Panc1 (cell line): ENCODE results near the gene KISS1R.

Experiments used
- CTCF ChIP-seq: fragments of 450-650 bp; IDR thresholded peaks from 2 replicates; pipeline ENCODE4 v1.5.1; 2017; ENCODE audit warnings: mild to moderate bottlenecking
- POLR2AphosphoS5 ChIP-seq: IDR thresholded peaks from 2 replicates; pipeline ENCODE4 v1.6.1; 2012; ENCODE audit warnings: mild to moderate bottlenecking, low read depth, low read length, moderate library complexity
- REST ChIP-seq, 2 experiments: IDR thresholded peaks; 2 replicates each; pipeline ENCODE4 v1.6.1; 2011 to 2012; ENCODE audit warnings: low read depth in 2 of 2, control low read depth in 1 of 2, low read length in 1 of 2, mild to moderate bottlenecking in 1 of 2, moderate library complexity in 1 of 2; ENCODE audit not compliant: insufficient read depth in 1 of 2
- SIN3A ChIP-seq: IDR thresholded peaks from 2 replicates; pipeline ENCODE4 v1.6.1; 2012; ENCODE audit warnings: low read depth, mild to moderate bottlenecking, low read length, moderate library complexity, borderline replicate concordance; ENCODE audit not compliant: insufficient read depth
- TCF7L2 ChIP-seq: IDR thresholded peaks from 2 replicates; pipeline ENCODE4 v1.6.1; 2011; ENCODE audit warnings: mild to moderate bottlenecking, low read depth, low read length, inconsistent platforms

GRCh38 chr19:953445-954271 lies 36.5 kb downstream of the KISS1R start:
- TF ChIP-seq CTCF, result no peak
- TF ChIP-seq POLR2AphosphoS5, result no peak
- no peak for TF ChIP-seq SIN3A
- TF ChIP-seq TCF7L2, result no peak
- no peak for TF ChIP-seq REST (IDR thresholded peaks at IDR 0.05; ENCODE audit: insufficient read depth in 1 of 2, low read depth in 2 of 2, low read length in 1 of 2)
